GM12892 (cell line): ENCODE results near the gene ZNRF3.

Source experiments
- POLR2A ChIP-seq: IDR thresholded peaks from 2 replicates; pipeline ENCODE4 v1.6.1; 2011; ENCODE audit warnings: low read depth, low read length, control low read depth
- POLR2AphosphoS5 ChIP-seq: IDR thresholded peaks from 2 replicates; pipeline ENCODE4 v1.6.1; 2011; ENCODE audit warnings: low read depth, low read length, control low read depth

DNA sequence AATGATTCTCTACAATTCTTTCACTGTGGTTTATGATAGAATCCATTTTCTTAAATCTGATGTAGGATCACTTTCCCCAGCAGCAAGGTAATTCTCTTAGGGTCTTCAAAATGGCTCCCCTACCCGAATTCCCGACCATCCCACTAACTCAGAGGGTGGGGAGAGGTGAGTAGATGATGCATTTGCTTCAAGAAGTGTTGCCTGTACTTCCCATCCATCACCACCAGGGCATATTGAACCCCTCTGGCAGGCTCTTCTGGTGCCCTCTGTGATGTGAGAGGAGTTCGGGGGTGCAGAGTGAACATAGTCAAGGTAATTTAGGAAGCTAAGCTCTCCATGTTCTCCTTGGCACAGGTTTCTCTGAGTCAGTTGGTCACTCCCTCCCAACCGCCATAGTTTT lies 52.3 kb downstream of the ZNRF3 start:
- TF ChIP-seq POLR2A (no peak), POLR2AphosphoS5 (no peak)
